Natural killer cell (primary cell): ENCODE results near the gene GPX2. TPM values are rescaled to one million over a fixed set of nuclear protein-coding genes. Genes with fewer than 3 reads are reported as not detected.
A peak's percentile ranks its signal among the peaks of the same experiment; 100 is the strongest.

Source experiments
- ATAC-seq, 3 donors: fragments of 150-1000 bp in 2 of 3; fragments of 200-7000 bp in 1 of 3; cut with Tn5 transposase; 1 replicate in 1 of 3; 2 replicates in 2 of 3; pipeline ENCODE4 v1.10.0; 2021; ENCODE audit warnings: mild to moderate bottlenecking in 2 of 3, moderate library complexity in 2 of 3
- DNase-seq, 2 donors: peaks; one replicate each; pipeline versions ENCODE4 v3.0.0 to v3.0.0-alpha.2; 2013 to 2021; ENCODE audit warnings: mixed read lengths in 1 of 2
- H3K27ac ChIP-seq: one replicate; pipeline ENCODE4 v1.5.1; 2013; ENCODE audit warnings: mild to moderate bottlenecking, low read length
- H3K27me3 ChIP-seq: one replicate; pipeline ENCODE4 v1.6.1; 2013; ENCODE audit warnings: low read length; ENCODE audit not compliant: control insufficient read depth, insufficient read depth
- H3K36me3 ChIP-seq: one replicate; pipeline ENCODE4 v1.6.1; 2013; ENCODE audit warnings: low read length; ENCODE audit not compliant: control insufficient read depth, insufficient read depth
- H3K4me1 ChIP-seq: one replicate; pipeline ENCODE4 v1.6.1; 2013; ENCODE audit warnings: low read length; ENCODE audit not compliant: control insufficient read depth, insufficient read depth
- H3K4me3 ChIP-seq: one replicate; pipeline ENCODE4 v1.5.1; 2013; ENCODE audit warnings: low read length
- H3K9me3 ChIP-seq: one replicate; pipeline ENCODE4 v1.6.1; 2013; ENCODE audit warnings: low read length; ENCODE audit not compliant: control insufficient read depth, insufficient read depth
- H3K27ac Mint-ChIP-seq, 2 donors: one replicate each; pipeline ENCODE4 v1.8.0; 2022; ENCODE audit warnings: mild to moderate bottlenecking in 2 of 2, mixed read lengths in 2 of 2, moderate library complexity in 1 of 2
- H3K27me3 Mint-ChIP-seq, 2 donors: one replicate each; pipeline ENCODE4 v1.8.0; 2022; ENCODE audit warnings: low read depth in 2 of 2, mixed read lengths in 2 of 2
- H3K36me3 Mint-ChIP-seq: one replicate; pipeline ENCODE4 v1.8.0; 2022; ENCODE audit warnings: mixed read lengths
- H3K4me1 Mint-ChIP-seq, 2 donors: one replicate each; pipeline ENCODE4 v1.8.0; 2022; ENCODE audit warnings: mixed read lengths in 2 of 2
- H3K4me3 Mint-ChIP-seq: one replicate; pipeline ENCODE4 v1.8.0; 2022; ENCODE audit warnings: mild to moderate bottlenecking, moderate library complexity, mixed read lengths
- H3K9me3 Mint-ChIP-seq, 2 donors: one replicate each; pipeline ENCODE4 v1.8.0; 2022; ENCODE audit warnings: mixed read lengths in 2 of 2
- WGBS: methylation state at CpG from one replicate; pipeline ENCODE4 v1.1.7; 2013; ENCODE audit warnings: missing lambda C conversion rate; ENCODE audit not compliant: insufficient coverage; 5-methylcytosine and 5-hydroxymethylcytosine counted together
- intact Hi-C: fragments of 100-400 bp; cut with micrococcal nuclease; formaldehyde crosslinking; loops from one replicate; pipeline ENCODE4 v1.14.2; 2022
- total RNA-seq, 4 donors: library from RNA; stranded (reverse); fragments of 120-200 nt in 1 of 4; gene quantifications; one replicate each; pipeline versions ENCODE4 v1.2.3 to v1.2.4, GENCODE V29; 2013 to 2022
- TF ChIP-seq, protein P1 (sequence below): fragments of 200-600 bp; IDR thresholded peaks from one replicate; pipeline ENCODE4 v1.8.0; 2022; ENCODE audit warnings: antibody characterized with exemption

The GPX2 gene
- total RNA-seq, 3 donors from 2014 or later (not counting 1 experiment from before 2014, with no cell fraction given), result not detected

- H3K36me3 Mint-ChIP-seq, result no peaks in the 10 kb centered on the region
- intact Hi-C loops, result loop anchor here (1.0 to 10.0 kb wide), 6 partner anchors 72 to 1088 kb away; partner anchors contain the start of genes FUT8 and MAX
- Histone ChIP-seq H3K4me1 (peaks cover 27% of the 10 kb centered on the region), H3K4me3 (peak within 1 kb of the TSS; percentile 79), H3K9me3 (no peaks in the 10 kb centered on the region), H3K27ac (peak within 1 kb of the TSS; percentile 60), H3K36me3 (no peaks in the 10 kb centered on the region), H3K27me3 (no peaks in the 10 kb centered on the region)
- peaks cover 16 to 25% of the 10 kb centered on the region in 2 donors for H3K27me3 Mint-ChIP-seq
- TF ChIP-seq, protein P1, sequence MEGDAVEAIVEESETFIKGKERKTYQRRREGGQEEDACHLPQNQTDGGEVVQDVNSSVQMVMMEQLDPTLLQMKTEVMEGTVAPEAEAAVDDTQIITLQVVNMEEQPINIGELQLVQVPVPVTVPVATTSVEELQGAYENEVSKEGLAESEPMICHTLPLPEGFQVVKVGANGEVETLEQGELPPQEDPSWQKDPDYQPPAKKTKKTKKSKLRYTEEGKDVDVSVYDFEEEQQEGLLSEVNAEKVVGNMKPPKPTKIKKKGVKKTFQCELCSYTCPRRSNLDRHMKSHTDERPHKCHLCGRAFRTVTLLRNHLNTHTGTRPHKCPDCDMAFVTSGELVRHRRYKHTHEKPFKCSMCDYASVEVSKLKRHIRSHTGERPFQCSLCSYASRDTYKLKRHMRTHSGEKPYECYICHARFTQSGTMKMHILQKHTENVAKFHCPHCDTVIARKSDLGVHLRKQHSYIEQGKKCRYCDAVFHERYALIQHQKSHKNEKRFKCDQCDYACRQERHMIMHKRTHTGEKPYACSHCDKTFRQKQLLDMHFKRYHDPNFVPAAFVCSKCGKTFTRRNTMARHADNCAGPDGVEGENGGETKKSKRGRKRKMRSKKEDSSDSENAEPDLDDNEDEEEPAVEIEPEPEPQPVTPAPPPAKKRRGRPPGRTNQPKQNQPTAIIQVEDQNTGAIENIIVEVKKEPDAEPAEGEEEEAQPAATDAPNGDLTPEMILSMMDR, result peak; percentile 66
- no peaks in the 10 kb centered on the region for H3K9me3 Mint-ChIP-seq
- peak within 1 kb of the TSS; percentile 99 for H3K4me3 Mint-ChIP-seq
- peak; percentile 90 to 96 (median 92) for ATAC-seq
- H3K27ac Mint-ChIP-seq, result peak within 1 kb of the TSS; percentile 97 to 98
- under 1% methylated on average over 65 of the region's 65 CpGs for WGBS
- H3K4me1 Mint-ChIP-seq, result peaks cover 40 to 42% of the 10 kb centered on the region in 2 donors
- peak; percentile 86 to 97 for DNase-seq
Measured at GRCh38 chr14:64986648-64987437, 44.3 kb upstream of the GPX2 start, which contains the start of gene FNTB. Gene FNTB, plus strand, starts transcription at chr14:64986895. Its CDS starts 59 bp downstream, at chr14:64986954.

- H3K36me3 Mint-ChIP-seq, result no peaks in the 10 kb centered on the region
- Histone ChIP-seq H3K9me3 (no peaks in the 10 kb centered on the region), H3K27me3 (no peaks in the 10 kb centered on the region), H3K27ac (no peak overlapping the region), H3K4me1 (peaks cover 14% of the 10 kb centered on the region), H3K4me3 (no peak overlapping the region), H3K36me3 (no peaks in the 10 kb centered on the region)
- peak overlapping the region; percentile 18 for H3K4me3 Mint-ChIP-seq
- TF ChIP-seq, protein P1, result peak; percentile 75
- H3K9me3 Mint-ChIP-seq, result no peaks in the 10 kb centered on the region
- DNase-seq (peak in 1 of 2 donors; percentile 74), ATAC-seq (no peak)
- no peak overlapping the region for H3K27ac Mint-ChIP-seq
- WGBS, result 14% methylated on average over 11 of the region's 15 CpGs
- H3K27me3 Mint-ChIP-seq, result peaks cover 20 to 30% of the 10 kb centered on the region in 2 donors
- intact Hi-C loops, result loop anchor here (1.0 to 10.0 kb wide), 4 partner anchors 160 to 1091 kb away; no protein-coding TSS in a partner anchor
- peaks cover 24 to 29% of the 10 kb centered on the region in 2 donors for H3K4me1 Mint-ChIP-seq
Measured at GRCh38 chr14:64983439-64984310, 41.1 kb upstream of the GPX2 start.

- H3K27ac ChIP-seq, result no peak overlapping the region
- H3K27me3 ChIP-seq, result no peaks in the 10 kb centered on the region
- 94% methylated on average over 2 of the region's 5 CpGs for WGBS
- Mint-ChIP-seq H3K4me3 (no peak overlapping the region), H3K4me1 (peaks cover 5 to 10% of the 10 kb centered on the region in 2 donors), H3K36me3 (no peaks in the 10 kb centered on the region), H3K27ac (no peak overlapping the region), H3K9me3 (no peaks in the 10 kb centered on the region), H3K27me3 (peaks cover 22 to 30% of the 10 kb centered on the region in 2 donors)
- no peaks in the 10 kb centered on the region for H3K9me3 ChIP-seq
- H3K4me1 ChIP-seq, result peaks cover 4% of the 10 kb centered on the region
- TF ChIP-seq, protein P1, result no peak
- no peak overlapping the region for H3K4me3 ChIP-seq
- no peaks in the 10 kb centered on the region for H3K36me3 ChIP-seq
- intact Hi-C loops, result loop anchor here (10.0 kb wide), 3 partner anchors 305 to 1095 kb away; no protein-coding TSS in a partner anchor
- DNase-seq, result no peak
- no peak for ATAC-seq
Measured at GRCh38 chr14:64979336-64980074, 37.0 kb upstream of the GPX2 start.
